SK-N-SH treated with all-trans-retinoic acid at 6 μM for 48 hours (cell line): Measurements from ENCODE around the gene XRCC1.

Experiments used
- ATAC-seq: fragments of 200-7000 bp; cut with Tn5 transposase; 3 replicates; pipeline ENCODE4 v1.9.1; 2020; ENCODE audit warnings: mild to moderate bottlenecking, moderate library complexity
- ARNTL ChIP-seq: fragments of 450-650 bp; formaldehyde crosslinking; IDR thresholded peaks from 2 replicates; pipeline ENCODE4 v1.5.0; 2020; ENCODE audit warnings: low read depth, mild to moderate bottlenecking, moderate library complexity, borderline replicate concordance
- CSDC2 ChIP-seq: fragments of 250-450 bp; sonication (Bioruptor Pico); IDR thresholded peaks from 2 replicates; pipeline ENCODE4 v1.5.0; 2020; ENCODE audit warnings: mild to moderate bottlenecking, moderate library complexity
- ESRRG ChIP-seq: fragments of 250-450 bp; sonication (Bioruptor Pico); IDR thresholded peaks from 2 replicates; pipeline ENCODE4 v1.6.1; 2021; ENCODE audit warnings: mild to moderate bottlenecking
- GLIS3 ChIP-seq: fragments of 250-450 bp; sonication (Bioruptor Pico); IDR thresholded peaks from 2 replicates; pipeline ENCODE4 v1.5.0; 2020; ENCODE audit warnings: mild to moderate bottlenecking, moderate library complexity
- OSR1 ChIP-seq: fragments of 250-450 bp; sonication (Bioruptor Pico); IDR thresholded peaks from 2 replicates; pipeline ENCODE4 v1.8.0; 2022; ENCODE audit warnings: moderate library complexity, mild to moderate bottlenecking, inconsistent platforms
- PPARA ChIP-seq: fragments of 250-450 bp; sonication (Bioruptor Pico); IDR thresholded peaks from 2 replicates; pipeline ENCODE4 v1.5.0; 2020; ENCODE audit warnings: mild to moderate bottlenecking, borderline replicate concordance
- TOX ChIP-seq: fragments of 250-450 bp; sonication (Bioruptor Pico); IDR thresholded peaks from 2 replicates; pipeline ENCODE4 v1.8.0; 2021; ENCODE audit warnings: mild to moderate bottlenecking, moderate library complexity, borderline replicate concordance
- ZFP3 ChIP-seq: fragments of 250-450 bp; sonication (Bioruptor Pico); IDR thresholded peaks from 2 replicates; pipeline ENCODE4 v1.5.0; 2020; ENCODE audit warnings: mild to moderate bottlenecking, moderate library complexity
- ZNF565 ChIP-seq: fragments of 450-650 bp; formaldehyde crosslinking; conservative IDR thresholded peaks from 2 replicates; pipeline ENCODE4 v1.5.0; 2020; ENCODE audit warnings: low read depth, mild to moderate bottlenecking, moderate library complexity
- ZNF70 ChIP-seq: fragments of 450-650 bp; formaldehyde crosslinking; IDR thresholded peaks from 2 replicates; pipeline ENCODE4 v1.5.0; 2020; ENCODE audit warnings: mild to moderate bottlenecking, moderate library complexity
- ZNF8 ChIP-seq: fragments of 450-650 bp; formaldehyde crosslinking; IDR thresholded peaks from 2 replicates; pipeline ENCODE4 v1.5.0; 2020; ENCODE audit warnings: mild to moderate bottlenecking, moderate library complexity
- TF ChIP-seq, protein P1 (sequence below): fragments of 250-450 bp; sonication (Bioruptor Pico); IDR thresholded peaks from 2 replicates; pipeline ENCODE4 v1.8.0; 2020; ENCODE audit warnings: mild to moderate bottlenecking, moderate library complexity, borderline replicate concordance
- TF ChIP-seq, protein P2 (sequence below): fragments of 250-450 bp; sonication (Bioruptor Pico); IDR thresholded peaks from 2 replicates; pipeline ENCODE4 v1.5.0; 2020; ENCODE audit warnings: mild to moderate bottlenecking, moderate library complexity
- TF ChIP-seq, protein P3 (sequence below): fragments of 250-450 bp; sonication (Bioruptor Pico); IDR thresholded peaks from 2 replicates; pipeline ENCODE4 v1.5.1; 2020; ENCODE audit warnings: low read depth, mild to moderate bottlenecking, moderate library complexity
- TF ChIP-seq, protein P4 (sequence below): fragments of 250-450 bp; sonication (Bioruptor Pico); IDR thresholded peaks from 2 replicates; pipeline ENCODE4 v1.8.0; 2021; ENCODE audit warnings: low read depth, mild to moderate bottlenecking, moderate library complexity, borderline replicate concordance

The XRCC1 gene

DNA sequence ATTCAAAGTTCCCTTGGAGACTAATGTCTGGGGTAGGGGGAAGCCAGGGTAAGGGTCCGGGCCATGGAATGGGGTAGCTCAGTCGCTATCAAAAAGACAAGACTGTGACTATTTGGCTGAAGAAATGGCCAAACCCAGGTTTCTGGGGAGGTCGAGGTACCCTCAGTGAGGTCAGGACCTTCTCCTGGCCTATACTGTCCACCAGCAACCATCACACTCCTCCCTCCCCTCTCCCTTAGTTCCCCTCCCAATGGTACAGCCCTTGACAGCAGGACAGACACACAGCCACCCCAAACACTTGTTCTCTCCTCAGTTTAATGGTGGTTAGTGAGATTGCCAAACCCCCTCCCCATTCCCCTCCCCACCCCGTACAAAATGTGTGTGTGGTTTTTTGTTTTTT, 46.7 kb upstream of the XRCC1 start:
- TF ChIP-seq GLIS3 (CRISPR knock-in tag) (no peak), ZFP3 (CRISPR knock-in tag) (no peak), TOX (CRISPR knock-in tag) (no peak)
- no peak for ATAC-seq

DNA sequence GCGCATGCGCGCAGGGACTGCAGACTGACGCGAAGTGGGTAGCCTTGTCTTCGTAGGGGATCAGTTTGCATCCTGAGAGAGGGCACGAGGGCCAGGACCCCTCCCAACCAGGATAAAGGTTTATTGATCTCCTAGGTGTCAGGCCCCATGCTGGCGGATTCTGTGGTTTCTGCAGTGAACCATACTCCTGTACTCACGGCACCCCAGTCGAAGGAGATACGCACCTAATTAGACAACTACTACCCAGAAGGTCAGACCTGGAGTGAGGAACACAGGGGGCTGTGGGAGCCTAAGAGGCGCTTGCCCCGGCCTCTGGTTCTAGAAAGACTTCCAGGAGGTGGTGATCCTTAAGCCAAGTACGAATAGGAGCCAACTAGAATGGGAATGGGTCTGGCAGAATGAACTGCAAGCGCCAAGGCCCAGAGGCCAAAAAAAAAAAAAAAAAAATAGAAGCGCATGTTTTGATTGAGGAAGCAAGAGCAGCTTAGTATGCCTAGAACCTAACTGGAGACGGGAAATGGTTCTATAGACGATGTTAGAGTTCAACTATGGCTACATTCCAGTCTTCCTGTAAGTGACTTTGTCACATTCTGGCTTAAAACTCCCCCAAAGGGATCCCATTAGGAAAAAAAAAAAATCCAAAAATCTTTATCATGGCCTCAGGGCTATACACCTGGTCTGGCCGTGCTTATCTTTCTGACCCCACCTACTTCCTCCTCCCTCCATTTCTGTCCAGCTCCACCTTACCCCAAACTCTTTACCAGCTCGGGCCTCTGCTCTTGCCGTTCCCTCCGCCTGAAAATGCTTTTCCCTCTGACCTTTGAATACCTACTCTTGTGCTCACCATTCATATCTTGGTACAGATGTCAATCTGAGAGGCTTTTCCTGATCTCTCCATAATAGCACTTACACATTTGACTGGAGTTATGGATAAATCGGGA, 45.0 kb upstream of the XRCC1 start:
- no peak for ATAC-seq
- TF ChIP-seq ZNF70 (CRISPR knock-in tag) = no peak
- TF ChIP-seq ZFP3 (CRISPR knock-in tag) = 0 out of 2 replicates have a peak, but pooled peaks have one; percentile 36
- TF ChIP-seq, protein P1, sequence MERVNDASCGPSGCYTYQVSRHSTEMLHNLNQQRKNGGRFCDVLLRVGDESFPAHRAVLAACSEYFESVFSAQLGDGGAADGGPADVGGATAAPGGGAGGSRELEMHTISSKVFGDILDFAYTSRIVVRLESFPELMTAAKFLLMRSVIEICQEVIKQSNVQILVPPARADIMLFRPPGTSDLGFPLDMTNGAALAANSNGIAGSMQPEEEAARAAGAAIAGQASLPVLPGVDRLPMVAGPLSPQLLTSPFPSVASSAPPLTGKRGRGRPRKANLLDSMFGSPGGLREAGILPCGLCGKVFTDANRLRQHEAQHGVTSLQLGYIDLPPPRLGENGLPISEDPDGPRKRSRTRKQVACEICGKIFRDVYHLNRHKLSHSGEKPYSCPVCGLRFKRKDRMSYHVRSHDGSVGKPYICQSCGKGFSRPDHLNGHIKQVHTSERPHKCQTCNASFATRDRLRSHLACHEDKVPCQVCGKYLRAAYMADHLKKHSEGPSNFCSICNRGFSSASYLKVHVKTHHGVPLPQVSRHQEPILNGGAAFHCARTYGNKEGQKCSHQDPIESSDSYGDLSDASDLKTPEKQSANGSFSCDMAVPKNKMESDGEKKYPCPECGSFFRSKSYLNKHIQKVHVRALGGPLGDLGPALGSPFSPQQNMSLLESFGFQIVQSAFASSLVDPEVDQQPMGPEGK = no peak

DNA sequence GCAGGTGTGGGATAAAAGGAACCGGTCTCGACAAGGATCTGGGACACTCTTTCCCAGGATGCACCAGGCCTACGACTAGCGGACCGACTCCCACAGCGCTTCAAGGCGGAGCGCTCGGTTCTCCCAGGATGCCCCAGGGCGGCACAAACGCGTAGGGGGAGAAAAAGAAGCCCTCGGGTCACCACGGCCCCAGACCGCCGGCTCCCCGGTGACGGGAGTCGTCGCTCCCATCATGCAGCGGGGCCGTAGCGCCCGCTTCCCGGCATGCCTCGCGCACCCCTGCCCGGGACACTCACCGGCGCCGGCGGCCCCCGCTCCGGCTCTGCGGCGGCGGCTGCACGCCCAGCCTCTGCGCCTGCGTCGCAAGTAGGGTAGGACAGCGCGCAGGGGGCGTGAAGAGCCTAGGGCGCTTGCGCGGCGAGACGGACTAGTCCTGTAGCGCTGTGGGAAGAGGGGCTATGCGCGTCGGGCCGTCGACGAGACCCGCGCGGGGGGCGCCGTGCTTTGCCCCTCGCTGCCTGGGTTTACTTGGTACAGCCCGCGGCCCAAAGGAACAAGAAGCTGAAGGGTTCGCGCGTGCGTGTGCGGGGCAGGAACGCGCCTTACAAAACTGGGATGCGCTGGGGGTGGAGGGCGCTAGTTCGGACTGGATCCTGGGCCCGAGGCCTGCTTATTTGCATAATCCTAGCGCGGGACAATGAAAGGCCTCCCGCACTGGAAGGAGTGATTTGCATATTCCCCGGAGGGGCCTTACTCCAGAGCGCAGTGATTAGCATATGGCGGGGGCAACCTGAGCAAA, 44.1 kb upstream of the XRCC1 start, which contains the start of gene ZNF428:
Gene ZNF428, minus strand, starts transcription at position 368 of the 799 bp plus-strand sequence. CDS start 5,325 bp downstream, outside the sequence.
- peak; percentile 97 for ATAC-seq
- TF ChIP-seq, protein P2, sequence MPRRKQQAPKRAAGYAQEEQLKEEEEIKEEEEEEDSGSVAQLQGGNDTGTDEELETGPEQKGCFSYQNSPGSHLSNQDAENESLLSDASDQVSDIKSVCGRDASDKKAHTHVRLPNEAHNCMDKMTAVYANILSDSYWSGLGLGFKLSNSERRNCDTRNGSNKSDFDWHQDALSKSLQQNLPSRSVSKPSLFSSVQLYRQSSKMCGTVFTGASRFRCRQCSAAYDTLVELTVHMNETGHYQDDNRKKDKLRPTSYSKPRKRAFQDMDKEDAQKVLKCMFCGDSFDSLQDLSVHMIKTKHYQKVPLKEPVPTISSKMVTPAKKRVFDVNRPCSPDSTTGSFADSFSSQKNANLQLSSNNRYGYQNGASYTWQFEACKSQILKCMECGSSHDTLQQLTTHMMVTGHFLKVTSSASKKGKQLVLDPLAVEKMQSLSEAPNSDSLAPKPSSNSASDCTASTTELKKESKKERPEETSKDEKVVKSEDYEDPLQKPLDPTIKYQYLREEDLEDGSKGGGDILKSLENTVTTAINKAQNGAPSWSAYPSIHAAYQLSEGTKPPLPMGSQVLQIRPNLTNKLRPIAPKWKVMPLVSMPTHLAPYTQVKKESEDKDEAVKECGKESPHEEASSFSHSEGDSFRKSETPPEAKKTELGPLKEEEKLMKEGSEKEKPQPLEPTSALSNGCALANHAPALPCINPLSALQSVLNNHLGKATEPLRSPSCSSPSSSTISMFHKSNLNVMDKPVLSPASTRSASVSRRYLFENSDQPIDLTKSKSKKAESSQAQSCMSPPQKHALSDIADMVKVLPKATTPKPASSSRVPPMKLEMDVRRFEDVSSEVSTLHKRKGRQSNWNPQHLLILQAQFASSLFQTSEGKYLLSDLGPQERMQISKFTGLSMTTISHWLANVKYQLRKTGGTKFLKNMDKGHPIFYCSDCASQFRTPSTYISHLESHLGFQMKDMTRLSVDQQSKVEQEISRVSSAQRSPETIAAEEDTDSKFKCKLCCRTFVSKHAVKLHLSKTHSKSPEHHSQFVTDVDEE (CRISPR knock-in tag) = 0 out of 2 replicates have a peak, but pooled peaks have one; percentile 21
- TF ChIP-seq, protein P1 = peak; percentile 25; the same call in 1 of the 2 replicates
- TF ChIP-seq, protein P3, sequence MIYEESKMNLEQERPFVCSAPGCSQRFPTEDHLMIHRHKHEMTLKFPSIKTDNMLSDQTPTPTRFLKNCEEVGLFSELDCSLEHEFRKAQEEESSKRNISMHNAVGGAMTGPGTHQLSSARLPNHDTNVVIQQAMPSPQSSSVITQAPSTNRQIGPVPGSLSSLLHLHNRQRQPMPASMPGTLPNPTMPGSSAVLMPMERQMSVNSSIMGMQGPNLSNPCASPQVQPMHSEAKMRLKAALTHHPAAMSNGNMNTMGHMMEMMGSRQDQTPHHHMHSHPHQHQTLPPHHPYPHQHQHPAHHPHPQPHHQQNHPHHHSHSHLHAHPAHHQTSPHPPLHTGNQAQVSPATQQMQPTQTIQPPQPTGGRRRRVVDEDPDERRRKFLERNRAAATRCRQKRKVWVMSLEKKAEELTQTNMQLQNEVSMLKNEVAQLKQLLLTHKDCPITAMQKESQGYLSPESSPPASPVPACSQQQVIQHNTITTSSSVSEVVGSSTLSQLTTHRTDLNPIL = no peak
- TF ChIP-seq, all 23 proteins: peak for 2

DNA sequence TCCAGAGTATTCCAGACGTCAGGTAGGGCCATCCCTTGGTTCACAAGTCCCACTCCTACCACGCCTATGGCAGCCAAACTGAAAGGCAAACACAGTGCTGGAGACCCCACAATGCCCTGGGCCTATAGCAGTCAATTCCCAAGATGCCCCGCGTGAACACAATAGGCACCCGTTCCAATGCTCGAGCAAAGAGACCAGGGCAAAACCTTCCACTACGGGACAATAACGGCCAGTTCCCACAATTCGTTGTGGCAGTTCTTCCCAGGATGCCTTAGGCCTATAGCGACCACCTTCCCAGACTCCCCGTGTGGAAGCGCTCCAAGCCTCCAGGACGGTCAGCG, 43.6 kb upstream of the XRCC1 start:
- peak; percentile 61 for ATAC-seq
- TF ChIP-seq ZFP3 (CRISPR knock-in tag) = 0 out of 2 replicates have a peak, but pooled peaks have one; percentile 34
- TF ChIP-seq ZNF70 (CRISPR knock-in tag) = no peak
- TF ChIP-seq ARNTL (CRISPR knock-in tag) = peak; percentile 19; the same call in 1 of the 2 replicates

DNA sequence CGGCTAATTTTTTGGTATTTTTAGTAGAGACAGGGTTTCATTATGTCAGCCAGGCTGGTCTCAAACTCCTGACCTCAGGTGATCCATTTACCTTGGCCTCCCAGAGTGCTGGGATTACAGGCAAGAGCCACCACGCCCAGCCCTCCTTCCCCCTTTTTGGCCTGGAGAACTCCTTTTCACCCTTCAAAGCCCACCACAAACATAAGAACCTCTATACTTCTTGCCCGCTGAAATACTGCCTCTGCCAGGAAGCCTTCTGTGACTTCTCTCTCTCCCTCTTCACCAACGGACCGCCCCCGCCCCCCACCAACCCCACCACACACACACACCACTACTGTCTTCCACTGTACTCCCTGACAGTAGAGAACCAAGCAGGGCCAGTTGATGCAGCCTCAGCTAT, 41.6 kb upstream of the XRCC1 start:
- ATAC-seq = no peak
- no peak for TF ChIP-seq PPARA (CRISPR knock-in tag)
- TF ChIP-seq, protein P2 (CRISPR knock-in tag) = no peak
- TF ChIP-seq, protein P1 = no peak
- no peak for TF ChIP-seq GLIS3 (CRISPR knock-in tag)
- no peak for TF ChIP-seq ZNF565 (CRISPR knock-in tag)
- TF ChIP-seq ESRRG (CRISPR knock-in tag) = no peak
- no peak for TF ChIP-seq CSDC2 (CRISPR knock-in tag)
- no peak for TF ChIP-seq ZNF8
- no peak for TF ChIP-seq OSR1 (CRISPR knock-in tag)
- TF ChIP-seq TOX (CRISPR knock-in tag) = no peak
- TF ChIP-seq, protein P4, sequence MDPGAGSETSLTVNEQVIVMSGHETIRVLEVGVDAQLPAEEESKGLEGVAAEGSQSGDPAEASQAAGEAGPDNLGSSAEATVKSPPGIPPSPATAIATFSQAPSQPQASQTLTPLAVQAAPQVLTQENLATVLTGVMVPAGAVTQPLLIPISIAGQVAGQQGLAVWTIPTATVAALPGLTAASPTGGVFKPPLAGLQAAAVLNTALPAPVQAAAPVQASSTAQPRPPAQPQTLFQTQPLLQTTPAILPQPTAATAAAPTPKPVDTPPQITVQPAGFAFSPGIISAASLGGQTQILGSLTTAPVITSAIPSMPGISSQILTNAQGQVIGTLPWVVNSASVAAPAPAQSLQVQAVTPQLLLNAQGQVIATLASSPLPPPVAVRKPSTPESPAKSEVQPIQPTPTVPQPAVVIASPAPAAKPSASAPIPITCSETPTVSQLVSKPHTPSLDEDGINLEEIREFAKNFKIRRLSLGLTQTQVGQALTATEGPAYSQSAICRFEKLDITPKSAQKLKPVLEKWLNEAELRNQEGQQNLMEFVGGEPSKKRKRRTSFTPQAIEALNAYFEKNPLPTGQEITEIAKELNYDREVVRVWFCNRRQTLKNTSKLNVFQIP (CRISPR knock-in tag) = no peak
- no peak for TF ChIP-seq ZFP3 (CRISPR knock-in tag)
